Neutrophil (primary cell): ENCODE data around the gene METTL4.

Source experiments
- H3K27ac ChIP-seq: fragments of 200-600 bp; sonication (generic); 2 replicates; pipeline ENCODE4 v1.5.1; 2016; ENCODE audit warnings: mild to moderate bottlenecking, moderate library complexity
- H3K27me3 ChIP-seq: fragments of 200-600 bp; sonication (generic); 2 replicates; pipeline ENCODE4 v1.6.0; 2016; ENCODE audit warnings: mild to moderate bottlenecking
- H3K36me3 ChIP-seq: fragments of 200-600 bp; sonication (generic); 2 replicates; pipeline ENCODE4 v1.5.1; 2017
- H3K4me1 ChIP-seq, 2 experiments: fragments of 200-600 bp in 1 of 2; sonication (generic) in 1 of 2; 1 replicate in 1 of 2; 2 replicates in 1 of 2; pipeline versions ENCODE4 v1.5.1 to v1.6.1; 2013 to 2016; ENCODE audit warnings: low read depth in 1 of 2, low read length in 1 of 2, mild to moderate bottlenecking in 1 of 2, moderate library complexity in 1 of 2; ENCODE audit not compliant: control insufficient read depth in 1 of 2, insufficient read depth in 1 of 2
- H3K4me3 ChIP-seq, 2 experiments: fragments of 200-600 bp in 1 of 2; sonication (generic) in 1 of 2; 1 replicate in 1 of 2; 2 replicates in 1 of 2; pipeline ENCODE4 v1.5.1; 2013 to 2016; ENCODE audit warnings: low read depth in 1 of 2, low read length in 1 of 2, mild to moderate bottlenecking in 1 of 2, moderate library complexity in 1 of 2
- H3K9me3 ChIP-seq: fragments of 200-600 bp; sonication (generic); 2 replicates; pipeline ENCODE4 v1.5.1; 2016
- TF ChIP-seq, protein P1 (sequence below): fragments of 200-600 bp; sonication (generic); IDR thresholded peaks from 2 replicates; pipeline ENCODE4 v1.5.1; 2016; ENCODE audit warnings: antibody characterized with exemption

The METTL4 gene

DNA sequence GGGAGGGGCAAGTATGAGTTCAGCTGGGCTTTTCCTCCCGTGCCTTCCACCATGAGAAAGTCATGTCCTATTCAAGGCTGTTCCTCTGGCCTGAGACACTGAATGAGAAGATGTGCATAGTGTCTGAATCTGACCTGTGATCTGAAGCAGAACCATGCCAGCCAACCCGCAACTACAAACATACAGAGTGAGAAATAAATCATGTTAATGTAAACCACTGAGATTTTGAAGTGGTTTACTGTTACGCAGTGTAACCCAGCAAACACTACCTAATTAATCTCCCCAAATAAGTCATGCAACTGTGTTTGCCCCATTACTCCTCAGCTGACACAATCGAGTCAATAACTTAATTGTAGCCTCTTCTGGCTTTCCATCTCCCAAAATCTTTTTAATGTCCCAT, 49.2 kb downstream of the METTL4 start:
- H3K9me3 ChIP-seq, result no peaks in the 10 kb centered on the region
- no peaks in the 10 kb centered on the region for H3K4me1 ChIP-seq
- no peak overlapping the region for H3K4me3 ChIP-seq
- H3K36me3 ChIP-seq, result no peaks in the 10 kb centered on the region
- TF ChIP-seq, protein P1, sequence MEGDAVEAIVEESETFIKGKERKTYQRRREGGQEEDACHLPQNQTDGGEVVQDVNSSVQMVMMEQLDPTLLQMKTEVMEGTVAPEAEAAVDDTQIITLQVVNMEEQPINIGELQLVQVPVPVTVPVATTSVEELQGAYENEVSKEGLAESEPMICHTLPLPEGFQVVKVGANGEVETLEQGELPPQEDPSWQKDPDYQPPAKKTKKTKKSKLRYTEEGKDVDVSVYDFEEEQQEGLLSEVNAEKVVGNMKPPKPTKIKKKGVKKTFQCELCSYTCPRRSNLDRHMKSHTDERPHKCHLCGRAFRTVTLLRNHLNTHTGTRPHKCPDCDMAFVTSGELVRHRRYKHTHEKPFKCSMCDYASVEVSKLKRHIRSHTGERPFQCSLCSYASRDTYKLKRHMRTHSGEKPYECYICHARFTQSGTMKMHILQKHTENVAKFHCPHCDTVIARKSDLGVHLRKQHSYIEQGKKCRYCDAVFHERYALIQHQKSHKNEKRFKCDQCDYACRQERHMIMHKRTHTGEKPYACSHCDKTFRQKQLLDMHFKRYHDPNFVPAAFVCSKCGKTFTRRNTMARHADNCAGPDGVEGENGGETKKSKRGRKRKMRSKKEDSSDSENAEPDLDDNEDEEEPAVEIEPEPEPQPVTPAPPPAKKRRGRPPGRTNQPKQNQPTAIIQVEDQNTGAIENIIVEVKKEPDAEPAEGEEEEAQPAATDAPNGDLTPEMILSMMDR, result no peak
- no peaks in the 10 kb centered on the region for H3K27me3 ChIP-seq
- H3K27ac ChIP-seq, result no peak overlapping the region

DNA sequence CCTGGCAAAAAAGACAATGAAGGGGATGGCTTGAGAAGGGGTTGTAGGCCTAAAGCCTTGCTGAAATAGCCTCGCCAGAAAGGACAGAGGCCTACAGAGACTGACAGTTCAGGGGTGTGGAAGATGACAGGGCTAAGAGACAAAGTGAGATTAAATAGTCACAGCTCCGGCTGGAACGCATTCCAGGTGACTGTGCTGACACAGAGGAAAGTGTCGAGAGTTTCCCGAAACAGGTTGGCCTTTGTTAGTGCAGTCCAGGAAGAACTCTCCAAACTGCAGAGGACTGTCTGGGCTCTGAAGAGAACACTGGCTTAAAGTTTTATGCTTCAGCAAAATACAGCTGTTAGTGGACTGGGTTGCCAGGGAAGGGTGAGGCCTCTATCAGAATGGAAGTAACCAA, 52.8 kb downstream of the METTL4 start:
- no peak overlapping the region for H3K4me3 ChIP-seq
- H3K27ac ChIP-seq, result no peak overlapping the region
- no peaks in the 10 kb centered on the region for H3K9me3 ChIP-seq
- no peaks in the 10 kb centered on the region for H3K36me3 ChIP-seq
- TF ChIP-seq, protein P1, result no peak
- H3K27me3 ChIP-seq, result no peaks in the 10 kb centered on the region
- H3K4me1 ChIP-seq, result no peaks in the 10 kb centered on the region

DNA sequence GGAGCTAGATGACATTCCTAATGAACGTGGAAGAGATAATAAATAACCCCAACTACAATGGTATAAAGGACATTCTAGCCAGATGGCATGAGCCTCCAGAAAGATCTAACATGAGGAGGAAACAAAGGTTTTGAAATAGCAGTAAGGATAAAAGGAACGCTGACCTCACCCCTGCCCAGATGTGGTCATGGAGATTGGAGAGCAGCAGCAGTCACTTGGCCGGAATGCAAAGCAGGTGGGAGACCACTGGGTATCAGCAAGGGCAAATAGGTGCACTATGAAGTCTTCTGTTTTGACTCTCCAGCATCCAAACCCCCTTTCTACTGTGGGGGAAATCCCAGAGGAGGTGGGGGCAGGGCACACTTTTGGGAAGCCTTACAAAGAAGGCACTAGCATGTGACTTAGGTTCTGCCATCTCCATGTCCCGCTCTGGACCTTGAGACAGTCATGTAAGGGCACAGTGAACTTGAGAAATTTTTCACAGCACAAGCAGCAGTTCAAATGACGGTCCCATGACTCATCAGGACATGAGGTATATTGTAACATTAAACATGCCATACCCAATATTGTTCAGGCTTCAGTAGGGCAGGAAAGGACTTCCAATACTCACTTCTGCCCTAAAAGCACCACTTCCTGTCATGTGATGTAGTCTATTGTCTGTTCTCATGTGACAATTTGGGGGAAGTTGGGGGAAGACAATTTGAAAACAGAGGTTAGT, 55.2 kb downstream of the METTL4 start:
- TF ChIP-seq, protein P1, result no peak
- H3K9me3 ChIP-seq, result no peaks in the 10 kb centered on the region
- no peaks in the 10 kb centered on the region for H3K27me3 ChIP-seq
- no peaks in the 10 kb centered on the region for H3K36me3 ChIP-seq
- H3K4me1 ChIP-seq, result no peaks in the 10 kb centered on the region
- no peak overlapping the region for H3K4me3 ChIP-seq
- H3K27ac ChIP-seq, result no peak overlapping the region

DNA sequence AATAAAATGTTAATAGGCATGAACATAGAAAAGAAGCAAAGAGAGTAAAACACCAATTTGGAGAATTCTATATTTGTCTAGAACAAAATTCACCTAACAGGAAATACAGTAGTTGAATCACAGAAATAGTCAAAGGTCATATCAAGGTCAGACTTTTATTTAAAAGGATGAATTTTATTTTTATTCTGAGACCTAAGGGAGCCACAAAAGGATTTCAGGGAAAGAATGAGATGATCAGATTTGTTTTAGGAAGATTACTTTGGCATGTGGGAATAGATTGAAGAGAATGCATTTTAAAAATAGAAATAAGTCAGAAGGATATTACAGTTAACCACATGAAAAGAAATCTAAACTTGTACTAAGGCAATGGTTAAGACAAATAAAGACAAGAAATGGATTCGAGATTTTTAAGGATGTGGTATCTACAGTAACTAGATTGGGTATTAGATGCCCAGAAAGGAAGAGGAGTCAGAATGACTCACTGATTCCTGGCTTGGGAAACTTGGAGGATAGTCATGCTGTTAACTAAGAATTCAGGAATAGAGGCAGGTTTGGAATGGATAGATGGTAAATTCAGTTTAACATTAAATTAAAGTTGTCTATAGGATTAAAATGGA, 56.0 kb downstream of the METTL4 start:
- Histone ChIP-seq H3K36me3 (no peaks in the 10 kb centered on the region), H3K4me1 (no peaks in the 10 kb centered on the region), H3K4me3 (no peak overlapping the region), H3K27ac (no peak overlapping the region), H3K9me3 (no peaks in the 10 kb centered on the region), H3K27me3 (no peaks in the 10 kb centered on the region)
- TF ChIP-seq, protein P1, result no peak

DNA sequence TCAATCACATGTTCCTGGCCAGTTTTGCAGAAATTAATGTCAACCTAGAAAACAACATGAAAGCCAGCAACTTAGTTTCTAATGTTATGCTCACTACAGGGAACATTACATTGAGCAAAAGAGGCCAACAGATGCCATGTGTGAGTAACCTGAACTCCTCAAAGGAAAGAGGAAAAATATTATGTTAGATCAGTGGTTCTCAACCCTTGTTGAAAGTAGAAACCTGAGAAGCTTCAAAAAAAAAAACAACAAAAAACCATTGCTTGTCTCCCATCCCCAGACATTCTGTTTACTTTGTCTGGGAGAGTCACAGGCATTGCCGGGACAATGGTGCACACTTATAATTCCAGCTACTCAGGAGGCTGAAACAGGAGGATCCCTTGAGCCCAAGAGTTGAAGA, 57.7 kb downstream of the METTL4 start:
- H3K4me3 ChIP-seq, result no peak overlapping the region
- TF ChIP-seq, protein P1, result no peak

More for the DNA sequence above, 57.7 kb downstream of the METTL4 start:
- H3K27me3 ChIP-seq, result no peaks in the 10 kb centered on the region
- no peaks in the 10 kb centered on the region for H3K9me3 ChIP-seq
- H3K36me3 ChIP-seq, result no peaks in the 10 kb centered on the region
- H3K4me1 ChIP-seq, result no peaks in the 10 kb centered on the region
- H3K27ac ChIP-seq, result no peak overlapping the region
